ENCODE measurements around the gene SETD3.

DNA sequence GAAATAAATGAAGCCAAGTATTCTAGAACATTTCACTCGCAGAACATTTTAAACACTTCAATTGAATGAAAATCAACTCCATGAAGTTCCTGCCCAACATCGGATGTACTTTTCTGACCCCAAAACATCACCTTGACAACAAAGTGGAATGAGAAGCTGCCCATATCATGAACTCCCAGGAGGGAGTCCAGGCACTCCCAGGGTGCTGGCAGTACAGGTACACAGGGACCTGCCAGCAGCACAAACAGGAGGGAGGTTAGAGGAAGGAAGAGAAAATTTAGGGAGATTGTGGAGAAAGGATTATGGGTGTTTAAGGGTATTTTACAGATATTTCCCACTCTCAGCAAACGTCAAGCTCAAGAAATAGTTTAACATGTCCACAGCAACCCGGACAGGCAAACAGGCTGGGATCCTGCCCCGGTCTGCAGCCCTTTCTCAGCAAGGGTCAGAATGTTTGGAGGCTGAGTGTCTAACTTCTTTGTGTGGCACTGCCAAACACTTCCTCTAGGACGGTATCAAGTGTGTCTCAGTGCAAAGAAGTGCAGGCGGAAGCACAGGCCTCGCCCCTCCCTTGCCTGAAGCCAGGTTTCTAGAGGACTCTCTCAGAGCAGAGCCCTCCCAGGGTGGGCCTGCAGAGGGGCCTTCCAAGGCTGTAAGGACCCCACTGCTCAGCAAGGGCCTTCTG is 72.2 kb downstream of the SETD3 start:
- TF ChIP-seq REST (IDR thresholded peaks at IDR 0.05; ENCODE audit: borderline replicate concordance), result no peak
- TF ChIP-seq CTCF (IDR thresholded peaks at IDR 0.05; ENCODE audit: poor library complexity, severe bottlenecking), result no peak
- TF ChIP-seq SMC3 (conservative IDR thresholded peaks at IDR 0.05; ENCODE audit: poor library complexity), result no peak
- no peak for TF ChIP-seq POLR2AphosphoS5 (IDR thresholded peaks at IDR 0.05)
